IMR-90 (cell line): ENCODE measurements around the gene SLC38A3. TPM values are rescaled to one million over a fixed set of nuclear protein-coding genes. Genes with fewer than 3 reads are reported as not detected.

Experiments
- ATAC-seq: fragments of 200-7000 bp; cut with Tn5 transposase; 2 replicates; pipeline ENCODE4 v1.9.1; 2020; ENCODE audit warnings: low read depth, mild to moderate bottlenecking, moderate library complexity
- BruUV-seq: library from RNA; stranded (reverse); fragments of 400-500 nt; replicated peaks from 2 replicates; lab custom pipeline; 2021; lab: Mats Ljungman, UMichigan
- CTCF ChIA-PET: fragments of 300-600 bp; formaldehyde crosslinking; extraction: SDS; loops from one replicate; lab custom pipeline; 2021; ENCODE audit warnings: antibody characterized with exemption; lab: Yijun Ruan, JAX
- POLR2A ChIA-PET: fragments of 300-600 bp; sonication (Branson Sonifier 250); formaldehyde crosslinking; loops from one replicate; lab custom pipeline; 2022; ENCODE audit warnings: antibody characterized with exemption; ENCODE audit not compliant: unreplicated experiment; lab: Charles Lee
- DNase-seq: peaks from one replicate; pipeline ENCODE4 v3.0.0; 2013
- H2AFZ ChIP-seq: replicated peaks from 2 replicates; pipeline ENCODE3; 2013; ENCODE audit warnings: low read length, mild to moderate bottlenecking; ENCODE audit not compliant: poor library complexity
- H2AK5ac ChIP-seq: 2 replicates; pipeline ENCODE4 v1.6.1; 2013; ENCODE audit warnings: low read depth, low read length, inconsistent platforms
- H2AK9ac ChIP-seq: replicated peaks from 2 replicates; pipeline ENCODE3; 2013; ENCODE audit warnings: mild to moderate bottlenecking, low read depth, low read length, moderate library complexity; ENCODE audit not compliant: poor library complexity
- H2BK120ac ChIP-seq: 2 replicates; pipeline ENCODE4 v1.6.1; 2013; ENCODE audit warnings: low read depth, low read length, inconsistent platforms
- H2BK15ac ChIP-seq: 3 replicates; pipeline ENCODE4 v1.6.1; 2013; ENCODE audit warnings: low read depth, low read length, inconsistent platforms
- H2BK20ac ChIP-seq: 2 replicates; pipeline ENCODE4 v1.6.1; 2013; ENCODE audit warnings: low read depth, mild to moderate bottlenecking, inconsistent platforms, low read length, moderate library complexity
- H2BK5ac ChIP-seq: 2 replicates; pipeline ENCODE4 v1.6.1; 2013; ENCODE audit warnings: mild to moderate bottlenecking, low read depth, low read length, inconsistent platforms; ENCODE audit not compliant: poor library complexity, severe bottlenecking
- H3K14ac ChIP-seq: replicated peaks from 2 replicates; pipeline ENCODE4 v1.6.1; 2013; ENCODE audit warnings: low read depth, low read length, inconsistent platforms
- H3K18ac ChIP-seq: 2 replicates; pipeline ENCODE4 v1.6.1; 2013; ENCODE audit warnings: low read depth, low read length, control low read depth
- H3K23ac ChIP-seq: 2 replicates; pipeline ENCODE4 v1.6.1; 2013; ENCODE audit warnings: low read depth, low read length, inconsistent platforms
- H3K27ac ChIP-seq: 2 replicates; pipeline ENCODE4 v1.5.1; 2013; ENCODE audit warnings: mild to moderate bottlenecking, control low read depth, low read length; ENCODE audit not compliant: insufficient read depth
- H3K27me3 ChIP-seq: 2 replicates; pipeline ENCODE4 v1.6.1; 2013; ENCODE audit warnings: low read length; ENCODE audit not compliant: control insufficient read depth, insufficient read depth
- H3K36me3 ChIP-seq: 2 replicates; pipeline ENCODE4 v1.6.1; 2013; ENCODE audit warnings: low read length, mixed read lengths; ENCODE audit not compliant: control insufficient read depth, insufficient read depth
- H3K4ac ChIP-seq: 2 replicates; pipeline ENCODE4 v1.6.1; 2013; ENCODE audit warnings: low read depth, low read length, inconsistent platforms
- H3K4me1 ChIP-seq: 2 replicates; pipeline ENCODE4 v1.6.1; 2013; ENCODE audit warnings: low read length, mixed read lengths; ENCODE audit not compliant: control insufficient read depth, insufficient read depth
- H3K4me2 ChIP-seq: 2 replicates; pipeline ENCODE4 v1.6.1; 2013; ENCODE audit warnings: low read depth, mild to moderate bottlenecking, control low read depth, low read length, moderate library complexity
- H3K4me3 ChIP-seq: 2 replicates; pipeline ENCODE4 v1.5.1; 2013; ENCODE audit warnings: low read depth, mild to moderate bottlenecking, control low read depth, low read length, moderate library complexity; ENCODE audit not compliant: insufficient read depth
- H3K56ac ChIP-seq: 2 replicates; pipeline ENCODE4 v1.6.1; 2013; ENCODE audit warnings: low read length, inconsistent platforms; ENCODE audit not compliant: insufficient read depth; ENCODE audit errors: extremely low read depth
- H3K79me1 ChIP-seq, 2 experiments: 2 replicates each; pipeline ENCODE4 v1.6.1; 2013; ENCODE audit warnings: low read length in 2 of 2, inconsistent platforms in 1 of 2, low read depth in 1 of 2
- H3K9ac ChIP-seq: 2 replicates; pipeline ENCODE4 v1.6.1; 2013; ENCODE audit warnings: low read depth, low read length, control low read depth
- H3K9me1 ChIP-seq: 2 replicates; pipeline ENCODE4 v1.6.1; 2013; ENCODE audit warnings: low read length, inconsistent platforms; ENCODE audit not compliant: insufficient read depth
- H3K9me3 ChIP-seq: 2 replicates; pipeline ENCODE4 v1.6.1; 2013; ENCODE audit warnings: low read length; ENCODE audit not compliant: control insufficient read depth, insufficient read depth
- H4K20me1 ChIP-seq: 2 replicates; pipeline ENCODE4 v1.6.1; 2013; ENCODE audit warnings: low read length, inconsistent platforms; ENCODE audit not compliant: insufficient read depth
- H4K5ac ChIP-seq: 2 replicates; pipeline ENCODE4 v1.6.1; 2013; ENCODE audit warnings: mild to moderate bottlenecking, low read depth, low read length, control low read depth
- H4K8ac ChIP-seq, 2 experiments: 2 replicates each; pipeline ENCODE4 v1.6.1; 2013; ENCODE audit warnings: low read depth in 2 of 2, low read length in 2 of 2, control low read depth in 1 of 2, inconsistent platforms in 1 of 2
- H4K91ac ChIP-seq: 2 replicates; pipeline ENCODE4 v1.6.1; 2013; ENCODE audit warnings: low read depth, low read length, inconsistent platforms; ENCODE audit not compliant: insufficient read depth
- CEBPB ChIP-seq: IDR thresholded peaks from 2 replicates; pipeline ENCODE4 v1.6.1; 2012; ENCODE audit warnings: low read depth, low read length, improper control_type of control experiment
- POLR2A ChIP-seq: IDR thresholded peaks from 2 replicates; pipeline ENCODE4 v1.6.1; 2012; ENCODE audit warnings: mild to moderate bottlenecking, low read depth, low read length
- WGBS, 2 experiments: methylation state at CpG; one replicate each; pipeline versions ENCODE4 v1.1.5 to v1.1.7; 2013; ENCODE audit warnings: missing lambda C conversion rate in 2 of 2; ENCODE audit not compliant: insufficient read length in 1 of 2; ENCODE audit errors: extremely low coverage in 2 of 2; 5-methylcytosine and 5-hydroxymethylcytosine counted together
- dilution Hi-C: fragments of 300-500 bp; cut with HindIII; formaldehyde crosslinking; loops from one replicate; pipeline ENCODE4 v1.14.3; 2018; ENCODE audit warnings: low sequenced_read_pairs; ENCODE audit not compliant: unreplicated experiment
- in situ Hi-C: fragments of 300-500 bp; cut with MboI; formaldehyde crosslinking; loops from 3 replicates; pipeline ENCODE4 v1.14.3; 2019; ENCODE audit warnings: low sequenced_read_pairs, inconsistent platforms, mixed read lengths
- intact Hi-C: fragments of 100-400 bp; cut with micrococcal nuclease; formaldehyde crosslinking; loops from 2 replicates; pipeline ENCODE4 v1.10.0; 2022
- polyA plus RNA-seq, 3 experiments: library from polyadenylated mRNA; depleted of rRNA; stranded (reverse); fragments of >200 nt; gene quantifications; 2 replicates each; pipeline ENCODE4 v1.2.3, GENCODE V29; 2012; ENCODE audit warnings: low replicate concordance in 1 of 3
- total RNA-seq: library from RNA; depleted of rRNA; stranded (reverse); fragments of >200 nt; gene quantifications from 2 replicates; pipeline ENCODE4 v1.2.3, GENCODE V29; 2012

Gene SLC38A3
- total and polyA plus RNA-seq, 2 of the 4 experiments (the other 2 are of a cell fraction) = 0.12 to 0.36 TPM

DNA sequence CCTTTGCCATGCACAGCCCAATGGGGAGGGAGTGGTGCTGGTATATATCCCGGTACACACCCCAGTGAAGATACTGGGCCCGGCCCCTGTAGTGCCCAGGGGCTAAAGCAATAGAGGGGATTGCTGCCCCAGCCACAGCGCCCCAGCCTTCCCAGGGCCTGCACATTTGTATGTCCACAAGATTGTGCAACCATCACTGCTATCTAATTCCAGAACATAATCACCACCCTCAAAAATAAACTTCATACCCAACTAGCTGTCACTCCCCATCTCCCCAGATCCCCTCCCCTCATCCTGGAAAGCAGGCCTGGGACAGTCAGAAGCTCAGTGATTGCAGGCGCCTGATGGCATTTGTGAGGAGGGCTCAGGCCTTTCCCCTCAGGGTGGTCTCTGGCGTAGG, 44.4 kb downstream of the SLC38A3 start:
- Histone ChIP-seq H3K23ac (no peak overlapping the region; the same call in 1 of the 2 replicates), H4K91ac (no peak overlapping the region), H3K18ac (no peak overlapping the region), H2BK5ac (peak overlapping the region; percentile 76), H4K5ac (no peak overlapping the region), H2AFZ (no peak overlapping the region), H3K14ac (no peak overlapping the region), H3K9me3 (no peaks in the 10 kb centered on the region), H3K27me3 (no peaks in the 10 kb centered on the region), H3K79me1 (peaks cover 18 to 90% of the 10 kb centered on the region in 2 experiments), H3K9ac (no peak overlapping the region), H3K9me1 (peaks cover 24% of the 10 kb centered on the region), H3K4me1 (peaks cover 56% of the 10 kb centered on the region), H4K8ac (no peak overlapping the region), H3K36me3 (peaks cover 36% of the 10 kb centered on the region), H2BK20ac (no peak overlapping the region), H3K27ac (peak overlapping the region; percentile 26), H2AK5ac (peak overlapping the region; percentile 51), H3K4ac (peak overlapping the region; percentile 44; the same call in 1 of the 2 replicates), H3K56ac (no peak overlapping the region), H2BK15ac (no peak overlapping the region), H3K4me2 (peak overlapping the region; percentile 19; the same call in 1 of the 2 replicates), H4K20me1 (peaks cover 85% of the 10 kb centered on the region), H2BK120ac (no peak overlapping the region; the same call in 1 of the 2 replicates), H3K4me3 (no peak overlapping the region), H2AK9ac (peak overlapping the region; percentile 60)
- no CpG with 5 or more reads among the region's 5 CpGs for WGBS, 2 experiments
- POLR2A ChIA-PET = no interaction called here
- intact Hi-C loops = no loop called here
- dilution Hi-C loops = no loop called here
- ATAC-seq (no peak), DNase-seq (no peak)
- no TSS peak for BruUV-seq
- TF ChIP-seq CEBPB (peak; percentile 86), POLR2A (no peak)
- CTCF ChIA-PET = no interaction called here
- in situ Hi-C loops = no loop called here
